HG02938 (cell line): Measurements from ENCODE around the gene MAIP1.

Experiments
- ATAC-seq: cut with Tn5 transposase; IDR thresholded peaks from one replicate; pipeline ENCODE4 v1.9.1; 2021; ENCODE audit warnings: mild to moderate bottlenecking, moderate library complexity; ENCODE audit not compliant: unreplicated experiment

Gene MAIP1

GRCh38 chr2:199946836-199947235, 8.5 kb upstream of the MAIP1 start:
- ATAC-seq: no peak

- no peak for ATAC-seq
Measured at GRCh38 chr2:199950396-199950795, 5.0 kb upstream of the MAIP1 start.

GRCh38 chr2:199951023-199951422, 4.4 kb upstream of the MAIP1 start:
- ATAC-seq: no peak

GRCh38 chr2:199955007-199955338, 409 bp upstream of the MAIP1 start:
- peak; percentile 37 for ATAC-seq

- ATAC-seq: no peak
Measured at GRCh38 chr2:199956062-199956380, 639 bp downstream of the MAIP1 start.

- ATAC-seq: no peak
Measured at GRCh38 chr2:199958014-199958413, 2.6 kb downstream of the MAIP1 start.

- ATAC-seq: no peak
Measured at GRCh38 chr2:199962203-199962602, 6.8 kb downstream of the MAIP1 start.

- no peak for ATAC-seq
Measured at GRCh38 chr2:199966405-199966804, 11.0 kb downstream of the MAIP1 start.

- ATAC-seq: no peak
Measured at GRCh38 chr2:199966976-199967375, 11.6 kb downstream of the MAIP1 start.

- no peak for ATAC-seq
Measured at GRCh38 chr2:199968126-199968525, 12.7 kb downstream of the MAIP1 start.

GRCh38 chr2:199972088-199972626, 16.8 kb downstream of the MAIP1 start:
- no peak for ATAC-seq

GRCh38 chr2:199973703-199974102, 18.3 kb downstream of the MAIP1 start:
- no peak for ATAC-seq

GRCh38 chr2:199975273-199975895, 20.0 kb downstream of the MAIP1 start:
- no peak for ATAC-seq

GRCh38 chr2:199977984-199978415, 22.6 kb downstream of the MAIP1 start:
- ATAC-seq: peak; percentile 87

- ATAC-seq: no peak
Measured at GRCh38 chr2:199979398-199979797, 24.0 kb downstream of the MAIP1 start.

- peak; percentile 30 for ATAC-seq
Measured at GRCh38 chr2:199979832-199980628, 24.6 kb downstream of the MAIP1 start.

GRCh38 chr2:199982126-199982843, 26.9 kb downstream of the MAIP1 start:
- ATAC-seq: no peak

GRCh38 chr2:199983534-199983933, 28.2 kb downstream of the MAIP1 start:
- no peak for ATAC-seq

GRCh38 chr2:199984159-199984558, 28.8 kb downstream of the MAIP1 start:
- ATAC-seq: no peak

- no peak for ATAC-seq
Measured at GRCh38 chr2:199984755-199985154, 29.4 kb downstream of the MAIP1 start.

- peak; percentile 81 for ATAC-seq
Measured at GRCh38 chr2:199985625-199986207, 30.3 kb downstream of the MAIP1 start.
